ENCODE data around the gene THEM4. TPM values are rescaled to one million over a fixed set of nuclear protein-coding genes. Genes with fewer than 3 reads are reported as not detected.

THEM4 gene
- total RNA-seq, 1 donor from 2014 or later: 27.2 TPM

Other genes with a start within 250 kb of the THEM4 start
- gene CELF3, start 192.7 kb downstream of the THEM4 start, total RNA-seq: not detected in 2 replicates
- gene RIIAD1, start 188.0 kb downstream of the THEM4 start, total RNA-seq: not detected in 2 replicates
- gene MRPL9, start 146.0 kb downstream of the THEM4 start, total RNA-seq: 141 and 159 TPM in 2 replicates
- gene TDRKH, start 119.0 kb downstream of the THEM4 start, total RNA-seq: 18.2 and 18.4 TPM in 2 replicates
- gene LINGO4, start 104.1 kb downstream of the THEM4 start, total RNA-seq: not detected in 2 replicates
- gene RORC, start 77.7 kb downstream of the THEM4 start, total RNA-seq: 0.94 and 0.99 TPM in 2 replicates
- gene C2CD4D, start 69.7 kb downstream of the THEM4 start, total RNA-seq: 1.3 and 1.6 TPM in 2 replicates
- not detected in 2 replicates for gene THEM5, start 55.8 kb downstream of the THEM4 start, total RNA-seq
- 145 and 160 TPM in 2 replicates for gene S100A10, start 84.3 kb upstream of the THEM4 start, total RNA-seq
- 277 and 295 TPM in 2 replicates for gene S100A11, start 127.5 kb upstream of the THEM4 start, total RNA-seq
- gene TCHHL1, start 179.6 kb upstream of the THEM4 start, total RNA-seq: not detected in 2 replicates
- 0.02 TPM in 1 of 2 replicates, not detected in the other for gene TCHH, start 205.9 kb upstream of the THEM4 start, total RNA-seq
- gene RPTN, start 249.7 kb upstream of the THEM4 start, total RNA-seq: not detected in 2 replicates

All from activated T-helper 2 cell treated with anti-CD3 and anti-CD28 coated beads, Interferon-gamma antibody, Interleukin-2, Interleukin-4, amounts not matched to agents 10 μg/mL and 5 μg/mL and 100 μg/mL, durations not matched to agents 14 hours and 24 hours and 36 hours (primary cell).